Activated naive CD8-positive, alpha-beta T cell treated with anti-CD3 and anti-CD28 coated beads, Interleukin-2, amount 50 U/mL, for 24 hours (primary cell): ENCODE data around the gene FGFBP2.

Experiments
- ATAC-seq: fragments of 150-1000 bp; cut with Tn5 transposase; one replicate; pipeline ENCODE4 v1.10.0; 2021
- DNase-seq: peaks from one replicate; pipeline ENCODE4 v3.0.0; 2021
- H3K27ac Mint-ChIP-seq: one replicate; pipeline ENCODE4 v1.8.0; 2021; ENCODE audit warnings: mild to moderate bottlenecking, mixed read lengths
- H3K27me3 Mint-ChIP-seq: one replicate; pipeline ENCODE4 v1.8.0; 2021; ENCODE audit warnings: mixed read lengths
- H3K36me3 Mint-ChIP-seq: one replicate; pipeline ENCODE4 v1.8.0; 2021; ENCODE audit warnings: low read depth, mixed read lengths
- H3K4me1 Mint-ChIP-seq: one replicate; pipeline ENCODE4 v1.8.0; 2021; ENCODE audit warnings: mixed read lengths
- H3K4me3 Mint-ChIP-seq: one replicate; pipeline ENCODE4 v1.8.0; 2021; ENCODE audit warnings: mild to moderate bottlenecking, moderate library complexity, mixed read lengths
- H3K9me3 Mint-ChIP-seq: one replicate; pipeline ENCODE4 v1.8.0; 2021; ENCODE audit warnings: mixed read lengths

FGFBP2 gene, protein sequence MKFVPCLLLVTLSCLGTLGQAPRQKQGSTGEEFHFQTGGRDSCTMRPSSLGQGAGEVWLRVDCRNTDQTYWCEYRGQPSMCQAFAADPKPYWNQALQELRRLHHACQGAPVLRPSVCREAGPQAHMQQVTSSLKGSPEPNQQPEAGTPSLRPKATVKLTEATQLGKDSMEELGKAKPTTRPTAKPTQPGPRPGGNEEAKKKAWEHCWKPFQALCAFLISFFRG

DNA sequence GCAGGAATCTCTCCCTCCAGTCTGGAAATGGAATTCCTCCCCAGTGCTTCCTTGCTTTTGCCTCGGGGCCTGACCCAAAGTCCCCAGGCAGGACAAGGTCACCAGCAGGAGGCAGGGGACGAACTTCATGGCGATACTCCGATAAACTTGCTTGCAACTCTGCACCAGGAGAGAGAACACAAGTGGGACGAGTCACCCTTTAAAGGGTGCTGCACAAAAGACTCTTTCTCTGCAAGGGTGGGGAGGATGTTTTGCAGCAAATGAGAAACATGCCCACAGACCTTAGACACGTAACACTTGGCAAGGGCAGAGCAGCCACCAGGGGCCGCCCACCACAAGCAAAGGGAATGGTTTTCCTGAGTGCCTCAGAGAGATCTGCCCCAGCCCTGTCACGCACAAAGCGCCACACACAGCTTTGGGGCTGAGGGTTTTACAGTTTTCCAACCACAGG lies at the start of gene FGFBP2:
Gene FGFBP2, minus strand, starts transcription at position 175 of the 451 bp plus-strand sequence. Its CDS starts 46 bp downstream, at position 129.
- ATAC-seq (peak; percentile 86), DNase-seq (peak; percentile 78)
- Mint-ChIP-seq H3K4me1 (peaks cover 51% of the 10 kb centered on the region), H3K27ac (peak within 1 kb of the TSS; percentile 91), H3K9me3 (peaks cover 4% of the 10 kb centered on the region), H3K4me3 (peak within 1 kb of the TSS; percentile 73), H3K36me3 (no peaks in the 10 kb centered on the region), H3K27me3 (peaks cover 6% of the 10 kb centered on the region)

DNA sequence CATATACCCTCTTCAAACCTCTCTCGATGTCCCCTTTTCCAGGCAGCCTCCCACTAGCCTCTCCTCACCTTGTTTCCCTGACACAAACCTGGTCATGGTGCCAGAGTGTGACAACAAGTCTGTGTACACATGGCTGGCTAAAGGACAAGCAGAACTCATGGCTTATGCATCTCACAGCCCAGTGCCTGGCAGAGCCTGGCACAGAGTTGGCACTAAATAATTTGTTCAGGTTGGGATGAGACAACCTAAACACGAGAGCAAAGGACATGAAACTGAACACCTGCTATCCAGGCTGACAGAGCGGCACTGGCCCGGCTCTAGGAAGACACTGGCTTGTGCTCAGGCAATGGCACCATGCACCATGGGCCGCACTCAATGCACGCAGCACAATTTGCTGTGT lies 48.2 kb upstream of the FGFBP2 start:
- ATAC-seq = no peak
- Mint-ChIP-seq H3K4me1 (no peaks in the 10 kb centered on the region), H3K36me3 (no peaks in the 10 kb centered on the region), H3K27ac (no peak overlapping the region), H3K27me3 (peaks cover 7% of the 10 kb centered on the region), H3K9me3 (no peaks in the 10 kb centered on the region), H3K4me3 (no peak overlapping the region)
- no peak for DNase-seq

DNA sequence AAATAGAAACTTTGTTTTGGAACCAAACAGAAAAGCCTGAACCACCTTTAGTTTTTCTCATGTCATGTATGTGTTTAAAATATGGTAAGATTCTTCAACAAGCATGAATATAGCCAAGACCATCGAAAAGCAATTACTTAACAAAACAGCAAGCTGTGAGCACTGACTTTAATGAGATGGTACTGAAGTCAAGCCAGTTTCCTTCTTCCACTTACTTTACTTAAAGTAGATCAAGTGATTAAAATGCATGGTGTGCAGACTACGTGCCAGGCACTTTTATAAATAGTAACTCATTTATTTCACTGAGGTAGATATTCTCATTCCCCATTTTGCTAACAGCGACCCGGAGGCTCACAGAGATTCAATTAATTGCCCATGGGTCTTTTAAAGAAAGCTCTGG lies 46.2 kb upstream of the FGFBP2 start:
- DNase-seq (no peak), ATAC-seq (no peak)
- H3K9me3 Mint-ChIP-seq = no peaks in the 10 kb centered on the region
- H3K4me1 Mint-ChIP-seq = no peaks in the 10 kb centered on the region
- H3K27me3 Mint-ChIP-seq = peaks cover 10% of the 10 kb centered on the region
- H3K4me3 Mint-ChIP-seq = no peak overlapping the region
- H3K27ac Mint-ChIP-seq = no peak overlapping the region
- H3K36me3 Mint-ChIP-seq = no peaks in the 10 kb centered on the region

DNA sequence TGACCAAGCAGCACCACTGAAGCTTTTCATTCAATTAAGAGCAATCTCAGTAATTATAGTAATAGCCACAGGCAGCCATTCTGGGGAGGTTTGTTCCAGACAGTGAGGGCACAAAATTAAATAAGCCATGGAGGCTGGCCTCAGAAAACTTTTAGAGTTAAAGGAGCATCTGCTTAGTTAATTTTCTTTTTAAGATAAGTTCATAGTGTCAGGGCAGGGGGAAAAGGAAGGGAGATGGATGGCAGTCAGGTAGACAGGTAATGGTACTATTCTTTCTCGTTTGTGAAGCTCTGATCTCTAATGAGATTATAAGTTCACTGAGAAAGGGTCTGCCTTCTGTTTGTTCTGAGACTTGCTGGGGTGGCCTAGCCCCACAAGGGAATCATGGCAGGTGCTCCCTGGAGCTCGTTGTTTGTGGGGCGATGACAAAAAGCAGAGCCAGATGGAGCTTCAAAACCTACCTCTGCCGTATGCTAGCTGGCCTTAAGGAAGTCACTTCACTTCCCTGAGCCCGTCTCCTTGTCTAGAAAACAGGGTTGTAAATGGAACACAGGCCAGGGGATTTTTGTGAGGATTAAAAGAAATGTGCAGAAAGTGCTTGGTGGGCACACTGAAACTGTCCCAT lies 44.6 kb upstream of the FGFBP2 start:
- Mint-ChIP-seq H3K27me3 (peaks cover 7% of the 10 kb centered on the region), H3K36me3 (no peaks in the 10 kb centered on the region), H3K4me1 (no peaks in the 10 kb centered on the region), H3K27ac (no peak overlapping the region), H3K4me3 (no peak overlapping the region), H3K9me3 (no peaks in the 10 kb centered on the region)
- DNase-seq (no peak), ATAC-seq (no peak)

DNA sequence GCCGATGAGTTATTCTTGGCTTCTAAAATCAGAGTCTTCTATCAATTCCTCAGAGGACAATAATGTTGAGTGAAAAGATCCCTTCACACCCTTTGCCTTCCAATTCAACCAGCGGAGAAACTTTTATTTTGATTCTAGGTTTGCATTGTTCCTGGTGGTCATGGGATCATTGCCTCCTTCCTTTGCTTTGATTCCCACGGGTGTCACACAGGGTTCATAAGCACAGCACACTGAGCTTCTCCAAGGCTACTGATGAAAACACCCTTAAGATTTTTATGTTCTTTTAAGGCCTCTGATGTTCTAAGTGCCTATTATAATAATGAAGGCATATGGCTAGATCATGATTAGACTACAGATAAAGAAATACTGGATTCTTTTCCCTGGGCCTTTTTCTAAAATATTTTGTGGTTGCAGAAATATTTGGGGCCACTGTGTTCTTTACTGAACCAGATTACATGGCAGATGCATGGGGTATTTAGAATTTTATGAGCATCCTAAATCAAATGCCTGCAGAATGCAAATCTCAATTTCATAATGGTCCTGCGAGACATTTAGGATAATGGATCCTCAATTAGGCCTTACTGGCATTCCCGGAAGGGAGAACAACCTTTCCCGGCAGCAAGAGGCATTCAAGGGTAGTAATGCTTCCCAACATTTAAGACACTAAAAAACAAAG lies 43.9 kb upstream of the FGFBP2 start:
- Mint-ChIP-seq H3K27me3 (peaks cover 7% of the 10 kb centered on the region), H3K4me3 (no peak overlapping the region), H3K36me3 (no peaks in the 10 kb centered on the region), H3K27ac (no peak overlapping the region), H3K4me1 (no peaks in the 10 kb centered on the region), H3K9me3 (no peaks in the 10 kb centered on the region)
- no peak for ATAC-seq
- DNase-seq = no peak

DNA sequence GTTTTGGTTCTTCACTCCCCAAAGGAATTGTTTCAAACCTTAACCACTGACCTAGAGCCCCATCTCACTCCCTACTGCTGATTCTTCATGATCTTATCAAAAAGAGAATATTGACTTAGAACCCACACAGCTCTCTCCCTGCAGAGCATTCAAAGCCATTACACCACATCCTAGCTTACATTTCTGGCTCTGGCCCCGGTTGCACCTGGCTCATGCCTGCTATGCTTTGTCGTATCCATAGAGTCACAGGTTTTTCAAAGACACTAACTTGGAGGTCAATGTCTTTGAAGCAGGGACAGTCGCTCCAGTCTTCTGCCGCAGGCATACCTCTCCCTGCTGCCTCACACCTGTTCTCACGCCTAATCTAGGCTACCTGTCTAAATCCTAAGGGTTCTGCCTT lies 42.7 kb upstream of the FGFBP2 start:
- no peaks in the 10 kb centered on the region for H3K4me1 Mint-ChIP-seq
- no peaks in the 10 kb centered on the region for H3K9me3 Mint-ChIP-seq
- ATAC-seq = no peak
- no peaks in the 10 kb centered on the region for H3K36me3 Mint-ChIP-seq
- peak overlapping the region; percentile 36 for H3K27ac Mint-ChIP-seq
- H3K27me3 Mint-ChIP-seq = peaks cover 3% of the 10 kb centered on the region
- H3K4me3 Mint-ChIP-seq = no peak overlapping the region
- no peak for DNase-seq

DNA sequence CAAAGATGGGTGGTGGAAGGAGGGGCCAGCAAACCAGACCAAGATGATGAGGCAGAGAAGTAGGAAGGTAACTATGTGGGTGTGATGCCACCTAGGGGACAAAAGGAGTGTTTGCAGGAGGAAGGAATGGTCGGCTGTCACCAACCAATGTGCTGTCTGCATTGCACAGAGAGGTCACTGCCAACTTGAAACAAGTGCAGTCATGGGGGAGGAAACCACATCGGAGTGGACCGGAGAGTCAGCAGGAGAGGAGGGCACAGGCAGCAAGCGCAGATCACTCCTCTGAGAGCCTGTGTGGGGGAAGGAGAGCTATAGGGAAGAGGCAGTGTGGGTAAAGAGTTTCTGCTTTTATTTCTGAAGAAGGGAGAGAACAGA lies 38.5 kb upstream of the FGFBP2 start:
- ATAC-seq (peak; percentile 85), DNase-seq (peak; percentile 35)
- H3K27ac Mint-ChIP-seq = no peak overlapping the region
- no peaks in the 10 kb centered on the region for H3K9me3 Mint-ChIP-seq
- peaks cover 2% of the 10 kb centered on the region for H3K4me1 Mint-ChIP-seq
- H3K36me3 Mint-ChIP-seq = no peaks in the 10 kb centered on the region
- peaks cover 5% of the 10 kb centered on the region for H3K27me3 Mint-ChIP-seq
- H3K4me3 Mint-ChIP-seq = no peak overlapping the region

DNA sequence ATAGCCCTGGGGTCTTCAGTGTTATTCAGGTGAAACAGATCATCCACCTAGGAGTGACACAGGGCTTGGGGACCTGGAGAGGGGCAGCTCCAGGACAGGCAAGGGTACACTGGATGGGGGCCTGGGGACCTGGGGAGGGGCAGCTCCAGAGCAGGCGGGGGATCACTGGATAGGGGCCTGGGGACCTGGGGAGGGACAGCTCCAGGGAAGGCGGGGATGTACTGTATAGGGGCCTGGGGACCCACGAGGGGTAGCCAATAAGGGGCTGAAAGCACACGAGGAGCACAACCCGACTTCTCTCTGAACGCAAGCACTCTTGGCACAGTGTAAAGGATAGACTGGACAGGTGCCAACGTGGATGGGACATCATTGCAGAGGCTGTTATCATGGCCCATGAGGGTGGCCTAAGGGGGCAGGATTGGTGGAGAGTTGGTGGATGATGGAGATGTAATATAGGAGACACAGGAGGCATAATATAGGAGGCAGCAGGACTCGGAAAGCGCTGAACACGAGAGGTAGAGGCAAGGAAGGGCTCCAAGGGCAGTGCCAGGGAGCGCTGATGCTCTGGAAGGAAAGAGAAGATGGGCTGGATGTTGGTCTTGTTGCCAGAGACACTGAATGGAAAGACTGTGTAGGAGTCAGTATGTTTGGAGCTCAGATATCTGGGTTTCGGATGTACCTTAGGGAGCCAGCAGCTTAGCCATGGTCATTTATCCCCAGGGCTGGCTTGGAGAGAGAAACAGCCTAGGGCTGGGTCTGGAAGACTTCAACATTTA lies 37.9 kb upstream of the FGFBP2 start:
- ATAC-seq = no peak

DNA sequence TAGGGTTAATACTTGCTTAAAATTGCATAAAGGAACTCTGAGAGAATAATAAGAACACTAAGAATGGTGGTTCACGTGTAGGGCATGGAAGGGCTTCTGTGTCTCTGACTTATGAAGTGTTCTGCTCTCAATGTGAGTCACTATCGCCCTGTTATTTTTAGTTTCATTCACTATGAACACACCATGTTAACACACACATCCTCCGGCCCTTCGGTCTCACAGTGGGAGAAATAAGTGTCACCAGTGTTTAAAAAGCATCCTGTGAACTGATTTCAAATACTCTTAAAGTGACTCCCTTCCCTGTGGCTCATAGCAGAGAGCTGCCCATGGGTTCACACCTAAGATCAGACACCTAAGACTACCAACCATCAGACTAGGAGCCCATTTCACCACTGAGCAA lies 33.8 kb upstream of the FGFBP2 start:
- Mint-ChIP-seq H3K36me3 (no peaks in the 10 kb centered on the region), H3K9me3 (no peaks in the 10 kb centered on the region), H3K4me1 (peaks cover 5% of the 10 kb centered on the region), H3K27ac (no peak overlapping the region), H3K4me3 (no peak overlapping the region), H3K27me3 (peaks cover 6% of the 10 kb centered on the region)
- ATAC-seq (peak; percentile 58), DNase-seq (no peak)

More for the DNA sequence above, 37.9 kb upstream of the FGFBP2 start:
- no peaks in the 10 kb centered on the region for H3K9me3 Mint-ChIP-seq
- H3K4me1 Mint-ChIP-seq = peaks cover 2% of the 10 kb centered on the region
- H3K36me3 Mint-ChIP-seq = no peaks in the 10 kb centered on the region
- no peak for DNase-seq
- no peak overlapping the region for H3K27ac Mint-ChIP-seq
- H3K4me3 Mint-ChIP-seq = no peak overlapping the region
- peaks cover 3% of the 10 kb centered on the region for H3K27me3 Mint-ChIP-seq

DNA sequence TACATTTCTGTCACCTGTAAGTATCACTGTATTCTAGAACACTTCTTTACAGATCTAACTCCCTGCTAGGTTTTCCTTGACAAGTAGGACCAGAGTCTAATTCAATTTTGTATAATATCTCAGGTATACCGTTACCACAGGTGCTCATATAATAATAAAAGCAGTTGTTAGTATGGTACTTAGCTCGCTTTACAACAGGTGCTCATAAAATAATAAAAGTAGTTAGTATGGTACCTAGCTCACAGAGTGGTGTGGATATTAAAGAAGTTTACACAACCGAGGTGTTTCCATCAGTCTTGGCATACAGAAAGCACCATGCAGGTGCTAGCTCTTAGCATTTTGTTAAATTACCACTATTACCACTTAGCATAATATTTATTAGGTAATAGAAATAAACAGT lies 32.9 kb upstream of the FGFBP2 start:
- H3K27ac Mint-ChIP-seq = no peak overlapping the region
- H3K36me3 Mint-ChIP-seq = no peaks in the 10 kb centered on the region
- H3K4me1 Mint-ChIP-seq = peaks cover 12% of the 10 kb centered on the region
- DNase-seq (no peak), ATAC-seq (no peak)
- H3K9me3 Mint-ChIP-seq = no peaks in the 10 kb centered on the region
- peaks cover 8% of the 10 kb centered on the region for H3K27me3 Mint-ChIP-seq
- H3K4me3 Mint-ChIP-seq = no peak overlapping the region

DNA sequence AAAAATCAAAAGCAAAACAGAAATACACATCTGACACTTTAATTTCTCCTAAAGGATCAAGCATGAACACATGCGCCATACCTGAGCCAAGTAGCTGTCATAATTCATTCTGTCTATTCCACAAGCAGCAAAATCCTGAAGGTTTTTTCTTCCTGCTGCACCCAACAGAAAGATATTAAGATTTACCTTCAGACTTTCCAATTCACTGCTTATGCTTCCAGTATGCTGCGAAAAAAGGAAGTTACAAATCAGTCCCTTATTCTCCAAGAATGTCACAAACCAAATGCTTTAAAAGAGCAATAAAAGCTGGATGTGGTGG lies 29.2 kb upstream of the FGFBP2 start:
- no peaks in the 10 kb centered on the region for H3K9me3 Mint-ChIP-seq
- no peaks in the 10 kb centered on the region for H3K36me3 Mint-ChIP-seq
- no peak overlapping the region for H3K27ac Mint-ChIP-seq
- DNase-seq (no peak), ATAC-seq (no peak)
- peaks cover 13% of the 10 kb centered on the region for H3K27me3 Mint-ChIP-seq
- no peak overlapping the region for H3K4me3 Mint-ChIP-seq
- peaks cover 13% of the 10 kb centered on the region for H3K4me1 Mint-ChIP-seq

DNA sequence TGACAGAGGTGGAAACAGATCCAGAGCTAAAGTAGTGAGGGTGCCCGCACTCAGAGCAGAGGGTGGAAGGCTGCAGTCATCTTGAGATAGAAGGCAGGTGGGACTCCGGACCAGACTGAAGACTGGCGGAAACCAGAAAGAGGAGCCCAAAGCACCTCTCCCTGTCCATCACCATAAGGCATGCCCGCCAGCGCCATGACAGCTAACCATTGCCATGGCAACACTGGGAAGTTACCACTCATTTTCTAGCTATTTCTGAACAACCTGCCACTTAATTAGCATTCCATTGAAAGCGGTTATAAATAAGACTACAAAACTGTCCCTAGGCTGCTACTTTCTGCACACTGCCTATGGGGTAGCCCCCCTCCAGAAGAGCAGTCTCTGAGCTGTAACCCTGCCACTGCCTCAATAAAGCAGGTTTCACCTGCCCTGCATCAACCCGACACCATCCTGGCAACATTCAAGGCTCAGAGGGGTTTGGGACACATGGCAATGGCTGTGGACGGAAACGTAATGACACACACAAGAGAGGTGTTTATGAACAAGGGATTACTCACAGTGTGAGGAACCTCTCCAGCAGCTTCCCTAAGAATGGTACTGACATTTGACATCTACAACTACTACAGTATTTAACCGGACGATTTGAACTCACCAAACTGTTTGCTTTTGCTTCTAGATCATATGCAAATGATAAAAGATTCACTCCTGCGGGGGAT lies 27.8 kb upstream of the FGFBP2 start:
- peaks cover 11% of the 10 kb centered on the region for H3K4me1 Mint-ChIP-seq
- no peaks in the 10 kb centered on the region for H3K9me3 Mint-ChIP-seq
- H3K36me3 Mint-ChIP-seq = no peaks in the 10 kb centered on the region
- ATAC-seq = peak; percentile 77
- H3K4me3 Mint-ChIP-seq = no peak overlapping the region
- no peak overlapping the region for H3K27ac Mint-ChIP-seq
- H3K27me3 Mint-ChIP-seq = peaks cover 13% of the 10 kb centered on the region
- DNase-seq = no peak

DNA sequence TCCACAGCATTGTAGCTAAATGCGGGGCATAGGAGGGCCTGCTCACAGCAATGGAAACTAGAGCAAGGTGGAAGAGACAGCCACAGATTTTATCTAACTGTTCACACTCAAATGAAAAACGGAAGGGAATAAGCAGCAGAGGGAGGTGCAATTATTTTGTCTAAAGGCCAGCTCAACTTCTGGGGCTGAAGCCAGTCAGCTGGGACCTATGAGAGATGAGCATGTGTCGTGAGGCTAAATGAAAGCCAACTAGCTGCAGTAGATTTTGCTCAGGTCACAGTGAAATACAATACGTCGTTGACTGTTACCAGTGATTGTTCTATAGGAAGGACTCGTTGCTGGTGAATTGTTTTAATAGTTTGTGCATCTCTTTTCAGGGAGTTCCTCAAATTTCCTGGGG lies 26.4 kb upstream of the FGFBP2 start:
- no peak for DNase-seq
- no peak for ATAC-seq
- Mint-ChIP-seq H3K4me1 (peaks cover 11% of the 10 kb centered on the region), H3K36me3 (no peaks in the 10 kb centered on the region), H3K27ac (no peak overlapping the region), H3K27me3 (peaks cover 13% of the 10 kb centered on the region), H3K9me3 (no peaks in the 10 kb centered on the region), H3K4me3 (no peak overlapping the region)

DNA sequence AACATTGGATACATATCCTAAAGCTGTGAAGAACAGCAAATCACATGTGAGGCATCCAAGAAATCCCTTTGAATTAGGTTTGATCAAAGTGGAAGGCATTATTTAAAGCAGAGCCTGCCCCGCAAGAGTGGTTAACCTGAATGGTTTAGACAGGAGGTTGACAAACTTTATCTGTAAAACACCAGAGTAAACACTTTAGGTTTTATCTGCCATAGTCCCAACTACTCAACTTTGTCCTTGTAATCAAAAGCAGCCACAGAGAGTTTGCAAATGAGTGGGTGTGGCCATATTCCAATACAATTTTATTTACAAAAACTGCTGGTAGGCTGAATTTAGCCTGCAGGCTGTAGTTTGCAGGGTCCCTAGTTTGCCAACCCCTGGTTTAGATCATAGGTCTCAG lies 25.2 kb upstream of the FGFBP2 start:
- Mint-ChIP-seq H3K27ac (no peak overlapping the region), H3K9me3 (no peaks in the 10 kb centered on the region), H3K27me3 (peaks cover 13% of the 10 kb centered on the region), H3K4me1 (peaks cover 11% of the 10 kb centered on the region), H3K4me3 (no peak overlapping the region), H3K36me3 (no peaks in the 10 kb centered on the region)
- ATAC-seq = no peak
- no peak for DNase-seq
